Trophoblast cell (in vitro differentiated cells and primary cell): ENCODE data around the gene CELSR2.
A peak's percentile ranks its signal among the peaks of the same experiment; 100 is the strongest.
"Not testable (repeated sequence)": the region's sequence is repeated elsewhere in the genome, so short reads cannot be mapped to it uniquely, and the experiment has no call there.

Experiments used
- DNase-seq, 2 donors: peaks; one replicate each; pipeline ENCODE4 v3.0.0-alpha.2; 2016
- H2AFZ ChIP-seq: 2 replicates; pipeline ENCODE4 v1.6.1; 2013; ENCODE audit warnings: low read length, moderate library complexity, mild to moderate bottlenecking; ENCODE audit not compliant: insufficient read depth, poor library complexity
- H2AK5ac ChIP-seq: 2 replicates; pipeline ENCODE4 v1.6.1; 2013; ENCODE audit warnings: mild to moderate bottlenecking, low read length
- H2BK120ac ChIP-seq: 2 replicates; pipeline ENCODE4 v1.6.1; 2013; ENCODE audit warnings: low read length, mild to moderate bottlenecking, moderate library complexity; ENCODE audit not compliant: insufficient read depth, poor library complexity
- H2BK12ac ChIP-seq: 2 replicates; pipeline ENCODE4 v1.6.1; 2013; ENCODE audit warnings: mild to moderate bottlenecking, low read length, moderate library complexity
- H2BK5ac ChIP-seq: 2 replicates; pipeline ENCODE4 v1.6.1; 2013; ENCODE audit warnings: low read length, low read depth, moderate library complexity, mild to moderate bottlenecking; ENCODE audit not compliant: poor library complexity
- H3K14ac ChIP-seq: 2 replicates; pipeline ENCODE4 v1.6.1; 2013; ENCODE audit warnings: mild to moderate bottlenecking, low read length
- H3K18ac ChIP-seq: 2 replicates; pipeline ENCODE4 v1.6.1; 2013; ENCODE audit warnings: mild to moderate bottlenecking, low read length
- H3K23ac ChIP-seq: 2 replicates; pipeline ENCODE4 v1.6.1; 2013; ENCODE audit warnings: low read length
- H3K27ac ChIP-seq: 2 replicates; pipeline ENCODE4 v1.5.1; 2013; ENCODE audit warnings: low read depth, mild to moderate bottlenecking, inconsistent platforms, low read length, moderate library complexity
- H3K27me3 ChIP-seq: 2 replicates; pipeline ENCODE4 v1.6.1; 2013; ENCODE audit warnings: inconsistent platforms, mild to moderate bottlenecking, low read length, moderate library complexity; ENCODE audit not compliant: insufficient read depth
- H3K36me3 ChIP-seq, 2 experiments: 1 replicate in 1 of 2; 2 replicates in 1 of 2; pipeline ENCODE4 v1.6.1; 2013; ENCODE audit warnings: low read length in 2 of 2, mild to moderate bottlenecking in 2 of 2, moderate library complexity in 1 of 2; ENCODE audit not compliant: insufficient read depth in 2 of 2, control insufficient read depth in 1 of 2
- H3K4ac ChIP-seq: 2 replicates; pipeline ENCODE4 v1.6.1; 2013; ENCODE audit warnings: low read depth, mild to moderate bottlenecking, low read length, moderate library complexity
- H3K4me1 ChIP-seq, 2 experiments: 1 replicate in 1 of 2; 2 replicates in 1 of 2; pipeline ENCODE4 v1.6.1; 2013; ENCODE audit warnings: low read length in 2 of 2, mild to moderate bottlenecking in 2 of 2, moderate library complexity in 1 of 2; ENCODE audit not compliant: insufficient read depth in 2 of 2, control insufficient read depth in 1 of 2
- H3K4me2 ChIP-seq: 2 replicates; pipeline ENCODE4 v1.6.1; 2013; ENCODE audit warnings: inconsistent platforms, mild to moderate bottlenecking, low read length, moderate library complexity
- H3K4me3 ChIP-seq: 2 replicates; pipeline ENCODE4 v1.5.1; 2013; ENCODE audit warnings: mild to moderate bottlenecking, low read depth, low read length, inconsistent platforms
- H3K79me1 ChIP-seq: one replicate; pipeline ENCODE4 v1.6.1; 2013; ENCODE audit warnings: low read length
- H3K79me2 ChIP-seq: 2 replicates; pipeline ENCODE4 v1.6.1; 2013; ENCODE audit warnings: low read length, mild to moderate bottlenecking; ENCODE audit not compliant: control insufficient read depth, insufficient read depth, poor library complexity
- H3K9ac ChIP-seq: 2 replicates; pipeline ENCODE4 v1.6.1; 2013; ENCODE audit warnings: mild to moderate bottlenecking, low read length
- H3K9me3 ChIP-seq: 2 replicates; pipeline ENCODE4 v1.6.1; 2013; ENCODE audit warnings: low read depth, mild to moderate bottlenecking, control low read depth, inconsistent platforms, low read length; ENCODE audit not compliant: insufficient read depth
- H4K12ac ChIP-seq: 2 replicates; pipeline ENCODE4 v1.6.1; 2013; ENCODE audit warnings: low read depth, mild to moderate bottlenecking, low read length, moderate library complexity
- H4K8ac ChIP-seq: 2 replicates; pipeline ENCODE4 v1.6.1; 2013; ENCODE audit warnings: low read depth, mild to moderate bottlenecking, low read length, moderate library complexity
- H4K91ac ChIP-seq: one replicate; pipeline ENCODE4 v1.6.1; 2013; ENCODE audit warnings: low read depth, mild to moderate bottlenecking, low read length, moderate library complexity
- WGBS: extraction: QIAGEN DNeasy Blood & Tissue Kit; methylation state at CpG from one replicate; pipeline ENCODE4 v1.1.7; 2013; ENCODE audit warnings: missing lambda C conversion rate; ENCODE audit not compliant: insufficient read length, insufficient coverage; ENCODE audit errors: extremely low coverage; 5-methylcytosine and 5-hydroxymethylcytosine counted together

CELSR2 gene

GRCh38 chr1:109282952-109283747 lies 33.8 kb downstream of the CELSR2 start, which contains the start of gene PSRC1:
Gene PSRC1, minus strand, starts transcription at chr1:109283145.
- H3K4me2 ChIP-seq, result peak within 1 kb of the TSS; percentile 74
- H3K4me3 ChIP-seq, result peak within 1 kb of the TSS; percentile 82
- peak within 1 kb of the TSS; percentile 78 for H4K12ac ChIP-seq
- H3K36me3 ChIP-seq, result peaks cover 25 to 26% of the 10 kb centered on the region in 2 experiments
- no peaks in the 10 kb centered on the region for H3K9me3 ChIP-seq
- H2BK5ac ChIP-seq, result peak within 1 kb of the TSS; percentile 87
- H3K18ac ChIP-seq, result peak within 1 kb of the TSS; percentile 89
- peak within 1 kb of the TSS; percentile 81 for H3K9ac ChIP-seq
- WGBS, result no CpG with 5 or more reads among the region's 56 CpGs
- peaks cover 19% of the 10 kb centered on the region for H3K79me2 ChIP-seq
- H3K4me1 ChIP-seq, result peaks cover 16 to 37% of the 10 kb centered on the region in 2 experiments
- peak within 1 kb of the TSS; percentile 36 for H2AK5ac ChIP-seq
- peak within 1 kb of the TSS; percentile 77 for H2AFZ ChIP-seq
- H2BK12ac ChIP-seq, result peak within 1 kb of the TSS; percentile 64
- H4K91ac ChIP-seq, result peak within 1 kb of the TSS; percentile 93
- no peaks in the 10 kb centered on the region for H3K27me3 ChIP-seq
- H3K79me1 ChIP-seq, result peaks cover 21% of the 10 kb centered on the region
- peak within 1 kb of the TSS; percentile 93 for H3K4ac ChIP-seq
- H3K27ac ChIP-seq, result peak within 1 kb of the TSS; percentile 93
- H3K14ac ChIP-seq, result peak within 1 kb of the TSS; percentile 79
- H4K8ac ChIP-seq, result peak within 1 kb of the TSS; percentile 90
- no peak within 1 kb of the TSS for H3K23ac ChIP-seq
- peak; percentile 91 to 95 for DNase-seq
- H2BK120ac ChIP-seq, result peak within 1 kb of the TSS; percentile 85

- peak overlapping the region; percentile 93 for H4K91ac ChIP-seq
- peaks cover 16 to 35% of the 10 kb centered on the region in 2 experiments for H3K4me1 ChIP-seq
- DNase-seq, result no peak
- WGBS, result no CpG with 5 or more reads among the region's 17 CpGs
- no peak overlapping the region for H3K18ac ChIP-seq
- no peak overlapping the region for H3K23ac ChIP-seq
- peak overlapping the region; percentile 77 for H2AFZ ChIP-seq
- H3K79me1 ChIP-seq, result peaks cover 23% of the 10 kb centered on the region
- no peak overlapping the region for H3K4me3 ChIP-seq
- peak overlapping the region; percentile 87 for H2BK5ac ChIP-seq
- peak overlapping the region; percentile 90 for H4K8ac ChIP-seq
- no peak overlapping the region for H2AK5ac ChIP-seq
- H3K4ac ChIP-seq, result peak overlapping the region; percentile 87
- peak overlapping the region; percentile 93 for H3K27ac ChIP-seq
- H3K79me2 ChIP-seq, result peaks cover 19% of the 10 kb centered on the region
- H2BK120ac ChIP-seq, result peak overlapping the region; percentile 85
- peaks cover 19 to 20% of the 10 kb centered on the region in 2 experiments for H3K36me3 ChIP-seq
- H3K9me3 ChIP-seq, result no peaks in the 10 kb centered on the region
- peak overlapping the region; percentile 71 for H3K9ac ChIP-seq
- peak overlapping the region; percentile 74 for H3K4me2 ChIP-seq
- peak overlapping the region; percentile 79 for H3K14ac ChIP-seq
- H3K27me3 ChIP-seq, result no peaks in the 10 kb centered on the region
- peak overlapping the region; percentile 78 for H4K12ac ChIP-seq
- H2BK12ac ChIP-seq, result no peak overlapping the region
Measured at GRCh38 chr1:109283748-109284600, 34.6 kb downstream of the CELSR2 start.

GRCh38 chr1:109286762-109287161 lies 37.4 kb downstream of the CELSR2 start:
- peaks cover 13% of the 10 kb centered on the region for H3K79me2 ChIP-seq
- not testable (repeated sequence) for H4K91ac ChIP-seq

GRCh38 chr1:109290137-109290536 lies 40.8 kb downstream of the CELSR2 start:
- no peak overlapping the region for H3K23ac ChIP-seq
- H3K9me3 ChIP-seq, result no peaks in the 10 kb centered on the region
- H3K18ac ChIP-seq, result no peak overlapping the region
- no peak overlapping the region for H3K4me3 ChIP-seq
- WGBS, result no CpG with 5 or more reads among the region's 1 CpG
- H3K27ac ChIP-seq, result no peak overlapping the region
- peak overlapping the region; percentile 5 for H2BK12ac ChIP-seq
- no peak overlapping the region for H4K12ac ChIP-seq
- no peak overlapping the region for H2BK5ac ChIP-seq
- no peak overlapping the region for H4K8ac ChIP-seq
- peaks cover 5 to 11% of the 10 kb centered on the region in 2 experiments for H3K4me1 ChIP-seq
- no peak overlapping the region for H4K91ac ChIP-seq
- no peak overlapping the region for H3K14ac ChIP-seq
- no peaks in the 10 kb centered on the region for H3K36me3 ChIP-seq
- DNase-seq, result no peak
- H3K4me2 ChIP-seq, result no peak overlapping the region
- H2AFZ ChIP-seq, result no peak overlapping the region
- H2AK5ac ChIP-seq, result no peak overlapping the region
- peaks cover 11% of the 10 kb centered on the region for H3K79me1 ChIP-seq
- H2BK120ac ChIP-seq, result no peak overlapping the region
- no peak overlapping the region for H3K9ac ChIP-seq
- H3K27me3 ChIP-seq, result no peaks in the 10 kb centered on the region
- H3K79me2 ChIP-seq, result no peaks in the 10 kb centered on the region
- no peak overlapping the region for H3K4ac ChIP-seq

More at GRCh38 chr1:109286762-109287161, 37.4 kb downstream of the CELSR2 start:
- DNase-seq, result peak; percentile 71 to 84
- not testable (repeated sequence) for H3K23ac ChIP-seq, H3K14ac ChIP-seq, H3K36me3 ChIP-seq, H3K9me3 ChIP-seq, H2AK5ac ChIP-seq, H2BK5ac ChIP-seq, H3K27me3 ChIP-seq, H4K12ac ChIP-seq, H2BK12ac ChIP-seq, H2AFZ ChIP-seq, H4K8ac ChIP-seq, H3K9ac ChIP-seq, H3K4me3 ChIP-seq, H3K4ac ChIP-seq, H3K4me2 ChIP-seq, H3K18ac ChIP-seq, H2BK120ac ChIP-seq
- Histone ChIP-seq H3K79me1 (peaks cover 21% of the 10 kb centered on the region), H3K27ac (peak overlapping the region; percentile 66), H3K4me1 (peaks cover 6 to 22% of the 10 kb centered on the region in 2 experiments)
- no CpG with 5 or more reads among the region's 5 CpGs for WGBS
